GM12878 (cell line): ENCODE data around the gene KRCC1. TPM values are rescaled to one million over a fixed set of nuclear protein-coding genes. Genes with fewer than 3 reads are reported as not detected.

Source experiments
- ATAC-seq: fragments of 200-7000 bp; cut with Tn5 transposase; 3 replicates; pipeline ENCODE4 v1.9.1; 2020; ENCODE audit warnings: mild to moderate bottlenecking, moderate library complexity
- BruUV-seq: library from RNA; stranded (reverse); fragments of 400-500 nt; replicated peaks from 2 replicates; lab custom pipeline; 2021; lab: Mats Ljungman, UMichigan
- CTCF ChIA-PET: fragments of 300-600 bp; sonication (Branson Sonifier 250); formaldehyde crosslinking; extraction: SDS; loops from one replicate; lab custom pipeline; 2021; ENCODE audit warnings: inconsistent platforms; lab: Yijun Ruan, JAX
- POLR2A ChIA-PET: fragments of 350-600 bp; formaldehyde crosslinking; extraction: SDS; loops from one replicate; lab custom pipeline; 2021; ENCODE audit warnings: inconsistent platforms; lab: Charles Lee
- RAD21 ChIA-PET: fragments of 300-600 bp; sonication (Branson Sonifier 250); formaldehyde crosslinking; loops from one replicate; lab custom pipeline; 2023; ENCODE audit warnings: antibody characterized with exemption; ENCODE audit not compliant: unreplicated experiment; lab: Charles Lee
- SMC1A ChIA-PET: fragments of 300-600 bp; sonication (Branson Sonifier 250); formaldehyde crosslinking; loops from one replicate; lab custom pipeline; 2023; ENCODE audit not compliant: unreplicated experiment, uncharacterized antibody; lab: Charles Lee
- DNase-seq: peaks from one replicate; pipeline ENCODE4 v3.0.0-alpha.2; 2011; ENCODE audit warnings: low read depth, low spot score
- FAIRE-seq: peaks from 3 replicates; lab custom pipeline; 2011; peaks lifted over from hg19 to GRCh38; lab: Jason Lieb, UNC
- H2AFZ ChIP-seq: 2 replicates; pipeline ENCODE4 v1.6.0; 2011; ENCODE audit warnings: low read depth, low read length, control low read depth; ENCODE audit not compliant: control insufficient read depth
- H3K27ac ChIP-seq: 2 replicates; pipeline ENCODE4 v1.5.1; 2011; ENCODE audit warnings: control low read depth; ENCODE audit not compliant: control insufficient read depth, insufficient read depth
- H3K27me3 ChIP-seq, 2 experiments: replicated peaks in 1 of 2; 2 replicates each; pipeline versions ENCODE4 v1.6.0 to v1.6.1; 2011; ENCODE audit warnings: low read length in 1 of 2; ENCODE audit not compliant: control insufficient read depth in 2 of 2, insufficient read depth in 2 of 2
- H3K36me3 ChIP-seq, 2 experiments: 2 replicates each; pipeline ENCODE4 v1.5.1; 2011; ENCODE audit warnings: low read length in 1 of 2; ENCODE audit not compliant: control insufficient read depth in 2 of 2, insufficient read depth in 2 of 2
- H3K4me1 ChIP-seq: 2 replicates; pipeline ENCODE4 v1.6.1; 2011; ENCODE audit warnings: mild to moderate bottlenecking, low read length, moderate library complexity, mixed read lengths; ENCODE audit not compliant: control insufficient read depth, insufficient read depth
- H3K4me2 ChIP-seq: 2 replicates; pipeline ENCODE4 v1.6.0; 2011; ENCODE audit warnings: control low read depth; ENCODE audit not compliant: control insufficient read depth, insufficient read depth
- H3K4me3 ChIP-seq: fragments of 200-600 bp; sonication (generic); 2 replicates; pipeline ENCODE4 v1.5.1; 2016
- H3K79me2 ChIP-seq: 2 replicates; pipeline ENCODE4 v1.6.0; 2011; ENCODE audit warnings: low read length; ENCODE audit not compliant: control insufficient read depth, insufficient read depth
- H3K9ac ChIP-seq: 2 replicates; pipeline ENCODE4 v1.8.0; 2011; ENCODE audit warnings: low read length, control low read depth, mixed read lengths; ENCODE audit not compliant: control insufficient read depth, insufficient read depth
- H3K9me3 ChIP-seq: replicated peaks from 3 replicates; pipeline ENCODE4 v1.5.1; 2011; ENCODE audit warnings: mild to moderate bottlenecking, low read length; ENCODE audit not compliant: control insufficient read depth, insufficient read depth
- H4K20me1 ChIP-seq: 2 replicates; pipeline ENCODE4 v1.6.0; 2011; ENCODE audit not compliant: control insufficient read depth, insufficient read depth
- CREM ChIP-seq: IDR thresholded peaks from 2 replicates; pipeline ENCODE4 v1.6.1; 2014; ENCODE audit warnings: antibody characterized with exemption, low read depth
- EZH2 ChIP-seq: IDR thresholded peaks from 2 replicates; pipeline ENCODE4 v1.6.1; 2012; ENCODE audit warnings: low read depth, mild to moderate bottlenecking, control low read depth, inconsistent platforms, low read length, borderline replicate concordance; ENCODE audit not compliant: control insufficient read depth
- GABPA ChIP-seq: IDR thresholded peaks from 2 replicates; pipeline ENCODE4 v1.6.1; 2014; ENCODE audit warnings: antibody characterized with exemption, low read depth, mild to moderate bottlenecking, inconsistent platforms
- GATAD2B ChIP-seq: fragments of 450-650 bp; conservative IDR thresholded peaks from 2 replicates; pipeline ENCODE4 v1.6.1; 2017; ENCODE audit warnings: low read depth, mild to moderate bottlenecking, moderate library complexity
- HCFC1 ChIP-seq: fragments of 150-350 bp; IDR thresholded peaks from 2 replicates; pipeline ENCODE4 v1.6.1; 2014; ENCODE audit warnings: low read length
- IRF4 ChIP-seq: IDR thresholded peaks from 2 replicates; pipeline ENCODE4 v1.6.1; 2011; ENCODE audit warnings: low read depth, low read length
- MXI1 ChIP-seq: fragments of 150-350 bp; IDR thresholded peaks from 2 replicates; pipeline ENCODE4 v1.6.1; 2011; ENCODE audit warnings: low read depth, mild to moderate bottlenecking, inconsistent platforms, low read length, improper control_type of control experiment
- NFIC ChIP-seq: IDR thresholded peaks from 2 replicates; pipeline ENCODE4 v1.6.1; 2012; ENCODE audit warnings: low read depth, mild to moderate bottlenecking, inconsistent platforms, low read length, moderate library complexity
- NFXL1 ChIP-seq: fragments of 450-650 bp; IDR thresholded peaks from 2 replicates; pipeline ENCODE4 v1.6.1; 2017; ENCODE audit warnings: antibody characterized with exemption, mild to moderate bottlenecking, borderline replicate concordance
- PAX5 ChIP-seq: IDR thresholded peaks from 2 replicates; pipeline ENCODE4 v1.6.1; 2011; ENCODE audit warnings: low read depth, low read length, borderline replicate concordance
- RFX5 ChIP-seq: IDR thresholded peaks from 2 replicates; pipeline ENCODE4 v1.6.1; 2011; ENCODE audit warnings: low read depth, low read length, improper control_type of control experiment
- SIX5 ChIP-seq: IDR thresholded peaks from 2 replicates; pipeline ENCODE4 v1.6.1; 2011; ENCODE audit warnings: mild to moderate bottlenecking, low read depth, low read length, moderate library complexity; ENCODE audit not compliant: severe bottlenecking
- SREBF1 ChIP-seq: IDR thresholded peaks from 2 replicates; pipeline ENCODE4 v1.6.1; 2012; ENCODE audit warnings: mild to moderate bottlenecking, low read length
- SREBF2 ChIP-seq: IDR thresholded peaks from 2 replicates; pipeline ENCODE4 v1.6.1; 2012; ENCODE audit warnings: mild to moderate bottlenecking, low read length
- SUPT20H ChIP-seq: IDR thresholded peaks from 2 replicates; pipeline ENCODE4 v1.6.1; 2011; ENCODE audit warnings: low read depth, mild to moderate bottlenecking, low read length, moderate library complexity, borderline replicate concordance; ENCODE audit not compliant: control insufficient read depth
- TAF1 ChIP-seq: IDR thresholded peaks from 2 replicates; pipeline ENCODE4 v1.6.1; 2011; ENCODE audit warnings: mild to moderate bottlenecking, low read depth, low read length, borderline replicate concordance
- ZNF274 ChIP-seq: IDR thresholded peaks from one replicate; pipeline ENCODE4 v1.8.0; 2011; ENCODE audit not compliant: insufficient read length, insufficient read depth
- WGBS: methylation state at CpG from one replicate; pipeline ENCODE4 v1.1.6; 2016; ENCODE audit warnings: low lambda C conversion rate; ENCODE audit not compliant: insufficient replicate concordance, insufficient coverage; ENCODE audit errors: missing lambda C conversion rate; 5-methylcytosine and 5-hydroxymethylcytosine counted together
- in situ Hi-C: fragments of 300-500 bp; cut with MboI; formaldehyde crosslinking; loops from 9 replicates; pipeline ENCODE4 v1.14.3; 2018; ENCODE audit warnings: mixed read lengths
- intact Hi-C: fragments of 100-400 bp; cut with micrococcal nuclease; formaldehyde crosslinking; loops from one replicate; pipeline ENCODE4 v1.14.2; 2022; ENCODE audit not compliant: unreplicated experiment
- polyA plus RNA-seq, 11 experiments: library from polyadenylated mRNA; depleted of rRNA in 4 of 11; unstranded in 6 of 11; stranded (reverse) in 5 of 11; fragments of >200 nt; fragmentation: Nextera tagmentation in 4 of 11; fragmentation: Illumina TruSeq in 1 of 11; extraction: Ambion mirVana in 4 of 11; extraction: Trizol in 1 of 11; gene quantifications; 1 replicate in 1 of 11; 2 replicates in 10 of 11; pipeline versions ENCODE4 v1.2.1 to v1.2.3, GENCODE V29; 2011 to 2016; ENCODE audit warnings: inconsistent platforms in 2 of 11, missing spikeins in 2 of 11, low read depth in 1 of 11
- total RNA-seq, 4 experiments: library from RNA; depleted of rRNA in 3 of 4; stranded (reverse); fragments of >200 nt in 3 of 4; fragmentation: Illumina TruSeq in 1 of 4; extraction: Trizol in 1 of 4; gene quantifications; 2 replicates each; pipeline versions ENCODE4 v1.2.1 to v1.2.3, GENCODE V29; 2013 to 2021
- TF ChIP-seq, protein P1 (sequence below): fragments of 150-350 bp; IDR thresholded peaks from 2 replicates; pipeline ENCODE4 v1.6.1; 2016; ENCODE audit warnings: low read depth, low read length

KRCC1 gene
- total and polyA plus RNA-seq, 10 of the 15 experiments (the other 5 are each of a cell fraction or from before 2014, with no cell fraction given) = 3.8 to 27.2 (median 12.5) TPM

- Histone ChIP-seq H3K27ac (no peak overlapping the region), H2AFZ (no peak overlapping the region), H3K4me1 (no peaks in the 10 kb centered on the region), H3K79me2 (no peaks in the 10 kb centered on the region), H3K4me3 (no peak overlapping the region), H3K9ac (no peak overlapping the region), H3K4me2 (no peak overlapping the region), H3K9me3 (no peaks in the 10 kb centered on the region), H3K36me3 (no peaks in the 10 kb centered on the region), H4K20me1 (no peaks in the 10 kb centered on the region), H3K27me3 (no peaks in the 10 kb centered on the region)
- SMC1A ChIA-PET = no interaction called here
- no peak for FAIRE-seq
- TF ChIP-seq EZH2 = no peak
- no peak for TF ChIP-seq NFXL1
- no peak for TF ChIP-seq IRF4
- TF ChIP-seq SREBF2 = no peak
- TF ChIP-seq TAF1 = no peak
- TF ChIP-seq PAX5 = no peak
- no peak for TF ChIP-seq GATAD2B
- TF ChIP-seq HCFC1 = no peak
- no peak for TF ChIP-seq NFIC
- no peak for TF ChIP-seq ZNF274
- no peak for TF ChIP-seq GABPA
- TF ChIP-seq, protein P1, sequence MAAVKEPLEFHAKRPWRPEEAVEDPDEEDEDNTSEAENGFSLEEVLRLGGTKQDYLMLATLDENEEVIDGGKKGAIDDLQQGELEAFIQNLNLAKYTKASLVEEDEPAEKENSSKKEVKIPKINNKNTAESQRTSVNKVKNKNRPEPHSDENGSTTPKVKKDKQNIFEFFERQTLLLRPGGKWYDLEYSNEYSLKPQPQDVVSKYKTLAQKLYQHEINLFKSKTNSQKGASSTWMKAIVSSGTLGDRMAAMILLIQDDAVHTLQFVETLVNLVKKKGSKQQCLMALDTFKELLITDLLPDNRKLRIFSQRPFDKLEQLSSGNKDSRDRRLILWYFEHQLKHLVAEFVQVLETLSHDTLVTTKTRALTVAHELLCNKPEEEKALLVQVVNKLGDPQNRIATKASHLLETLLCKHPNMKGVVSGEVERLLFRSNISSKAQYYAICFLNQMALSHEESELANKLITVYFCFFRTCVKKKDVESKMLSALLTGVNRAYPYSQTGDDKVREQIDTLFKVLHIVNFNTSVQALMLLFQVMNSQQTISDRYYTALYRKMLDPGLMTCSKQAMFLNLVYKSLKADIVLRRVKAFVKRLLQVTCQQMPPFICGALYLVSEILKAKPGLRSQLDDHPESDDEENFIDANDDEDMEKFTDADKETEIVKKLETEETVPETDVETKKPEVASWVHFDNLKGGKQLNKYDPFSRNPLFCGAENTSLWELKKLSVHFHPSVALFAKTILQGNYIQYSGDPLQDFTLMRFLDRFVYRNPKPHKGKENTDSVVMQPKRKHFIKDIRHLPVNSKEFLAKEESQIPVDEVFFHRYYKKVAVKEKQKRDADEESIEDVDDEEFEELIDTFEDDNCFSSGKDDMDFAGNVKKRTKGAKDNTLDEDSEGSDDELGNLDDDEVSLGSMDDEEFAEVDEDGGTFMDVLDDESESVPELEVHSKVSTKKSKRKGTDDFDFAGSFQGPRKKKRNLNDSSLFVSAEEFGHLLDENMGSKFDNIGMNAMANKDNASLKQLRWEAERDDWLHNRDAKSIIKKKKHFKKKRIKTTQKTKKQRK = no peak
- no peak for TF ChIP-seq RFX5
- TF ChIP-seq MXI1 = no peak
- TF ChIP-seq SUPT20H = no peak
- no peak for TF ChIP-seq CREM
- TF ChIP-seq SREBF1 = no peak
- no peak for TF ChIP-seq SIX5
- intact Hi-C loops (no loop called here), in situ Hi-C loops (no loop called here)
- POLR2A ChIA-PET = no interaction called here
- CTCF ChIA-PET = interaction anchor here (1.1 kb wide), 1 partner anchor 18 kb away, joined by 3 read pairs; no protein-coding TSS in a partner anchor
- no peak for DNase-seq
- no peak for ATAC-seq
- RAD21 ChIA-PET = interaction anchor here (0.6 to 1.2 kb wide), 2 partner anchors 18 kb away, joined by 3 read pairs; no protein-coding TSS in a partner anchor
- 95% methylated on average over 5 of the region's 5 CpGs for WGBS
- no TSS peak for BruUV-seq
Measured at GRCh38 chr2:88042476-88042875, 13.1 kb downstream of the KRCC1 start.
